Fibroblast of pulmonary artery (primary cell): ENCODE results near the gene DLK2.
A peak's percentile ranks its signal among the peaks of the same experiment; 100 is the strongest.

Experiments used
- DNase-seq: peaks from one replicate; pipeline ENCODE4 v3.0.0-alpha.2; 2010; ENCODE audit warnings: low read depth
- H3K4me3 ChIP-seq: replicated peaks from 2 replicates; pipeline ENCODE4 v1.5.1; 2011; ENCODE audit warnings: low read depth, mild to moderate bottlenecking, control low read depth, low read length, moderate library complexity
- TF ChIP-seq, protein P1 (sequence below): IDR thresholded peaks from 2 replicates; pipeline ENCODE4 v1.5.1; 2011; ENCODE audit warnings: mild to moderate bottlenecking, control low read depth, low read length, inconsistent platforms; ENCODE audit errors: missing control alignments

The DLK2 gene

GRCh38 chr6:43445576-43445975 is 9.8 kb downstream of the DLK2 start:
- no peak for DNase-seq
- TF ChIP-seq, protein P1, sequence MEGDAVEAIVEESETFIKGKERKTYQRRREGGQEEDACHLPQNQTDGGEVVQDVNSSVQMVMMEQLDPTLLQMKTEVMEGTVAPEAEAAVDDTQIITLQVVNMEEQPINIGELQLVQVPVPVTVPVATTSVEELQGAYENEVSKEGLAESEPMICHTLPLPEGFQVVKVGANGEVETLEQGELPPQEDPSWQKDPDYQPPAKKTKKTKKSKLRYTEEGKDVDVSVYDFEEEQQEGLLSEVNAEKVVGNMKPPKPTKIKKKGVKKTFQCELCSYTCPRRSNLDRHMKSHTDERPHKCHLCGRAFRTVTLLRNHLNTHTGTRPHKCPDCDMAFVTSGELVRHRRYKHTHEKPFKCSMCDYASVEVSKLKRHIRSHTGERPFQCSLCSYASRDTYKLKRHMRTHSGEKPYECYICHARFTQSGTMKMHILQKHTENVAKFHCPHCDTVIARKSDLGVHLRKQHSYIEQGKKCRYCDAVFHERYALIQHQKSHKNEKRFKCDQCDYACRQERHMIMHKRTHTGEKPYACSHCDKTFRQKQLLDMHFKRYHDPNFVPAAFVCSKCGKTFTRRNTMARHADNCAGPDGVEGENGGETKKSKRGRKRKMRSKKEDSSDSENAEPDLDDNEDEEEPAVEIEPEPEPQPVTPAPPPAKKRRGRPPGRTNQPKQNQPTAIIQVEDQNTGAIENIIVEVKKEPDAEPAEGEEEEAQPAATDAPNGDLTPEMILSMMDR: no peak
- H3K4me3 ChIP-seq: no peak overlapping the region

DNA sequence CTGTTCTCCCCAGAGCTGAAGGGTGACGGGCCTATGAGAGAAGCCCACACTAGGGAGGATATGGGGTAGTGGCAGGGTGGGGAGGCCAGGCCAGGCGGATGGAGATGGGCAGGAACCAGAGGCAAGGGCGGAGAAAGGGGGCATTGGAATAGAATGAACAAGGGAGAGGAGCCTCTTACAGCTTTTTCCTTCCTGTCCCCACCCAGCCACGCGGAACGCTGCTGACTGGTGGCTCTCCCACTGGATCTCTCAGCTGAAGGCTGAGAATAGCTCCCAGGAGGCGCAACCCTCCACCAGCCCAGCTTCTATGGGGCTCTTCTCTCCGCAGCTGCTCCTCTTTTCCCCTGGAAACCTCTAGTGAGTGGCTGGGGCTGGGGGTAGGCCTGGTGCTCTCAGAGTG is 10.8 kb downstream of the DLK2 start:
- TF ChIP-seq, protein P1: no peak
- no peak overlapping the region for H3K4me3 ChIP-seq
- DNase-seq: no peak

GRCh38 chr6:43444036-43444435 is 11.3 kb downstream of the DLK2 start:
- TF ChIP-seq, protein P1: no peak
- DNase-seq: no peak
- H3K4me3 ChIP-seq: no peak overlapping the region

- DNase-seq: no peak
- no peak overlapping the region for H3K4me3 ChIP-seq
- TF ChIP-seq, protein P1: no peak
Measured at GRCh38 chr6:43442935-43443334, 12.4 kb downstream of the DLK2 start.

DNA sequence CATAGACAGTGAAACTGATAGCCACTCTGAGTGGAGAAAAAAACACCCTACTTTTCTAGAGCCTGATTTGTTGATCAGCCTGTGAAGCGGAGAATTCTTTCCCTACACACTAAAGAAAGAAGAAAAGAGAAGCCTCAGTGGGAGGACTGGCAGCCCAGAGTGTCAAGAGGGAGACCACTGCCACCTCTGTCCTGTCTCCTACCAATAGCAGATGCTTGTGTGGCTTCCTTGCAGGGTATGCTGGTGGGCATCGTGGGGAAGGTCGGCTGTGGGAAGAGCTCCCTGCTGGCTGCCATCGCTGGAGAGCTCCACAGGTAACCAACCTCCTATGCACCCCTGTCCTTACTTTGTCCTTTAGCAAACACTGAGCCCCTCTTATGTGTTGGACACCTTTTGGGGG is 17.6 kb downstream of the DLK2 start:
- no peak for DNase-seq
- TF ChIP-seq, protein P1: no peak
- H3K4me3 ChIP-seq: no peak overlapping the region

DNA sequence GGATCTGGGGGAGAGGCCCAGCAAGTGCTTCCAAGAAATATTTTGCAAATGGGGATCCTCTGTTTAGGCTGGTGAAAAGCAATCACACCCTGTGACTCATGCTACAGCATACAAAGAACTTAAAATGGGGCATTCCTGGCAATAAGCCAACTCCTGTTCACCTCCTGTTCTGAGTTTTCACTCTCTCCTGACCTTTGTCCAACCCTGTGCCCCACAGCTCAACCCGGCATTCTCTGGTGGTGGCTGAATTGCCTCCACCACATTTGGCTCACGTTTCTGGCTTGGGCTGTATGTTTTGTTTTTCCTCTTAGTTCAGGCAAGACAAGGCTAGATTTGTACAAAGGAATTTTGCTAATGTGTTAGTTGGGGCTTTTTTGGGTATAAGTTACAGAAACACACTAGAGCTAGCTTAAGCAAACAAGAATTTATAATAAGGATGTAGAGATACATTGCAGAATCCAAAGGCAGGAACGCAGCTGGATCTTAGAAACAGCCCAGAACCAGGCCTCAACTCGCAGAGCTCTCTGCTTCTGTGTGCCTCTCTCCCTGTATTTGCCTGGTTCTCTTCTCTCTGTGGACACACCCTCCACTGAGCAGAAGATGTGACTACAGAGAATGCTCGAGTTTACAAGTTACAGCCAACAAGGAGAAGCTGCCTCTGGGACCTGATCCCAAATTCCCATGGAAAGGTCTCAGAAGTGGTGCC is 18.6 kb downstream of the DLK2 start:
- no peak overlapping the region for H3K4me3 ChIP-seq
- TF ChIP-seq, protein P1: no peak
- DNase-seq: peak; percentile 93
